Stimulated activated CD4-positive, alpha-beta T cell treated with anti-CD3 and anti-CD28 coated beads, Interleukin-1b, Interleukin-23, amount 100 ng/mL, for 24 hours (primary cell): ENCODE data around the gene SORT1.
"Not testable (repeated sequence)": the region's sequence is repeated elsewhere in the genome, so short reads cannot be mapped to it uniquely, and the experiment has no call there.

Experiments
- DNase-seq, 4 experiments: peaks; one replicate each; pipeline ENCODE4 v3.0.0-alpha.2; 2020; ENCODE audit warnings: low read depth in 4 of 4, low spot score in 1 of 4

SORT1 gene

GRCh38 chr1:109397581-109398342 is at the start of gene SORT1:
Gene SORT1, minus strand, starts transcription at chr1:109397918. Its CDS starts 26 bp downstream, at chr1:109397892.
- peak; percentile 12 to 48 (median 30) for DNase-seq

DNA sequence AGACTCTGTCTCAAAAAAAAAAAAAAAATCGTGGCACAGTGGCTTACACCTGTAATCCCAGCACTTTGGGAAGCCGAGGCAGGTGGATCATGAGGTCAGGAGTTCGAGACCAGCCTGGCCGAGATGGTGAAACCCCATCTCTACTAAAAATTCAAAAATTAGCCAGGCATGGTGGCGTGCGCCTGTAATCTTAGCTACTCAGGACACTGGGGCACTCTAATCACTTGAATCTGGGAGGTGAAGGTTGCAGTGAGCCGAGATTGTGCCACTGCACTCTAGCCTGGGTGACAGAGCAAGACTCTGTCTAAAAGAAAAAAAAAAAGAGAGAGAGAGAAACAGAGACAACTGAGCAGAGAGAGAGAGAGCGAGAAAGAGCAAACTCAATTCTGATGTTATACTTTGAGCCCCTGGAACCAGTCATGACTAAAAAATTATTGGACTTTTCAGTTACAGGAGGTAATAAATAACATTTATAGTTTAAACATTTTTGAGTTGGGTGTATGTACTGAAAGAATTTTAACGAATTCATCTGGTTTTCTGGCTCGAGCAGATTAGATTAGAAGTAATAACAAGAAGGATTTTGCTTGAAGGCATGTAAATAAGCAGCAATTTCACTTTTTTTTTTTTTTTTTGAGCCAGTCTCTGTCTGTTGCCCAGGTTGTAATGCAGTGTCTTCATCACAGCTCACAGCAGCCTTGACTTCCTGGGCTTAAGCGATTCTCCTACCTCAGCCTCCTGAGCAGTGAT is 48.4 kb upstream of the SORT1 start:
- not testable (repeated sequence) for DNase-seq

DNA sequence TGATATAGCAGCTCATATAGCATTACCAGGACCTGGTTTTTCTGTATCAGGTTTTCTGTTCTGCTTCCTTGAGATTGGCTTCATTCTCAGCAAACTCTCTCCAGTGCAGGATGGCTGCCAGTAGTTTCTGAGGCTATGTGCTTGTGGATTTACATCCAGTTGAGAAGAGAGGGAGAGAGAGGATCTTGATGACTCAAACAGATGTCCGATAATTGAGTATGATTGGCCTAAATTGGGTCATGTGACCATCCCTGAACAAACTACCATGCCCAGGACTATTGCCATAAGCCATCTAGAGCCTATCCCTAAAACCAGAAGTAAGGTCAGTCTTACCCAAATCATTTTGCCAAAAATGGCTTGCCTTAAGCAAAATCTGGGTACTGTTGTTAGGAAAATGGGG is 46.6 kb upstream of the SORT1 start:
- no peak for DNase-seq

DNA sequence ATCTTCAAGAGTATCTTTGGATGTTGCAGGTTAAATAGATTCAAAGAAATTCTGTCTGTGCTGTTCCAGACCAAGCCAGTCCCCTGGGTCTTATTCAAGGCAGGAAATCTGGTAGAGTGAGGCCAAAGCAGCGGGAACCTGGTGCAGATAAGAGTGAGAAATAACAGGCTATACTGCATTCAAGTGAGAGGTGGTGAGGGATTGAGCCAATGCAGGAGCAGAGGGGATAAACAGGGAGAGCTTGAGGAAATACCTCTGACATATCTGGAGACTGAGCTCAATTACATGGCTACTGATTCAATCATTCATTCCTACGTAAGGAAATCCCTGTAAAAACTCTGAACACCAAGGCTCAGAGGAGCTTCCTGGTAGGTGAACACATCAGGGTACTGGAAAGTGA is 45.8 kb upstream of the SORT1 start:
- no peak for DNase-seq

GRCh38 chr1:109441069-109441468 is 43.4 kb upstream of the SORT1 start:
- DNase-seq = no peak

DNA sequence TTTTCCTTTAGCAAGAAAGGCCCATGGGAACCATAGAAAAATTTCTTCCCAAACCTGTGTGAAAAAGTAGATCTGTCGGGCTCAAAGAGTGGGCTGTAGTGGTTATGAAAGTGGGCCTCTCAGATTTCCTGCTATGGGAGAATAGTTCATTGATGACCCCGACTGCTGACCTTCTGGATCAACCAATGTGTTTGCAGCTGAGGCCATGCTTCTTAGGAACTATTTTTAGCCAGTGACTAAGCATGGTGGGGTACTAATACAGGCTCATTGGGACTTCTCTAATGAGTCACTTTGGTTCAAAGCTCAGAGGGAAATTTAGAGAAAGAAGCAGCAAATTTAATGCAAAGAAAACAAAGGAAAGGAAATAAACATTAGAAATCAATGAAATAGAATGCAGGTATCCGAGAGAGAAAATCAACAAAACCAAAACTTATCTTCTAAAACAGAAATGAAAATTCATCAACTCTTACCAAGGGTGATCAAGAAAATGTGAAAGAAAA is 41.1 kb upstream of the SORT1 start:
- DNase-seq = no peak

DNA sequence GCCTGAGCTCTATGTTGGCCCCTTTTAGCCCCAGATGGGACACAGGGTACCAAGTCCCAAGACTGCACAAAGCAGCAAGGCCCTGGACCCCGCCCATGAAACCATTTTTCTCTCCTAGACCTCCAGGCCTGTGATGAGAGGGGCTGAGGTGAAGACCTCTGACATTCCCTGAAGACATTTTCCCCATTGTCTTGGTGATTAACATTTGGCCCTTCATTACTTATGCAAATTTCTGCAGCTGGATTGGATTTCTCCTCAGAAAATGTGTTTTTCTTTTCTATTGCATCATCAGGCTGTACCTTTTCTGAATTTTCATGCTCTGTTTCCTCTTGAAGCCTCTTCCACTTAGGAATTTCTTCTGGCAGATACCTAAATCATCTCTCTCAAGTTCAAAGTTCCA is 36.8 kb upstream of the SORT1 start:
- DNase-seq = no peak

- DNase-seq = no peak
Measured at GRCh38 chr1:109433322-109433721, 35.6 kb upstream of the SORT1 start.

DNA sequence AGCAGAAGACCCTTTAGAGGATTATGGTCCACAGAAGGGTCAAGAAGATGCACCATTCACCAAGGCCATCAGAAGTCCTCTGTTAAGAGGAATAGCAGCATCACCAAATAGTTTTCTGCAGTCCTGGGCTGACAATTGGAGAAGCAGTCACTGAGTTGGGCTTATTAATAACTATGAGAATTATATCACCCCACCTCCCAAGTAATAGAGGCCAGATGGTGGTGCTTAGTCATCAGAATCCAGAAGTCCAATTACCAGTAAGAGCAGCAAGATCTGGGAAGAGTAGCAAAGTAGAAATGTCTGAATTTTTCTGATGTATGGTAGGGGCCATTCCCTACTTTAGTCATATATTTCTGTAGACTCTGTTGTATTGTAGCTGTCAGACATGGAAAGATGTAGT is 34.6 kb upstream of the SORT1 start:
- DNase-seq = no peak

GRCh38 chr1:109427171-109427467 is 29.4 kb upstream of the SORT1 start:
- DNase-seq = no peak

DNA sequence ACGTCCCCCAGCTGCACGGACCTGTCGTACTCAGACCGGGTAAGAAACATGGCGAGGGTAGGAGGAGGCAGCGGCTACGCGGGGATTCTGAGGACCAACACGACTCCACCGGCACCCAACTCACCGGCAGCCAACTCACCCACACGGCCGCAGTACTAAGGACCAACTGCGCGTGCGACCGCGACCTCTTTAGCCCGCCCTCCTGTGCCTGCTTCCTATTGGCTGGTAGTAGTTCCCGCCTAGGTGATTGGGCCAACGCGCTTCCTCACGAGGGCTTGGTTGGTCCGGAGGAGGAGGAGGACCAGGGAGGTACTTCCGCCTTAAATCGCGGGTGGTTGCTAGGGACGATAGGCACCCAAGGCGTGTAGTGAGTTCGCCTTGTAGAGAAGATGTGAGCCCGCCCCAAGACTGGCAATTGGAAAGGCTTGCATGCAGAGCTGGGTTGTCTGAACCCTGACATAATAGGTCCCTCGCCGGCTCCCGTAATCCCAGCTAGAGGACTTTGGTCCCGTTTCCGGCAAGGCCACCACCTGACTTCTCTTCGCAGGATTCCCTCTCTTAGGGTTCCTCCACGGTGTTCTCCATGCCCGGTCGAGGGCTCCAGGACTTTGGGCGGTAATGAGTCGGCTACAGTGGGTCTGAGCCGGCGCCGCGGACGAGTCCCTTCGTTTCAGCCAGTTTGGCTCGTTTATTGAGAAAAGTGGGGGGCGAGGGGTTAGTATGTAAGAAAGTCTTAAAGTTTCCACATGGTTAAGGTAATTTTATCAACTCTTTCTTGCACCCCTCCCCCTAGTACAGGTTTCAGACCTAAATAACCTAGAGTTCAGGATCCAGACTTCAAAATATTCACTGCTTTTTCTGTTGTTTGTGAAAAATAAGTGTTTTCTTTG is 28.8 kb upstream of the SORT1 start, which contains the start of gene PSMA5:
Gene PSMA5, minus strand, starts transcription at position 168 of the 890 bp plus-strand sequence. Its CDS starts 118 bp downstream, at position 50.
- peak; percentile 72 to 92 (median 90) for DNase-seq

GRCh38 chr1:109425391-109426280 is 27.9 kb upstream of the SORT1 start:
- DNase-seq = peak in 3 of 4 experiments; percentile 27 to 50 (median 37)

DNA sequence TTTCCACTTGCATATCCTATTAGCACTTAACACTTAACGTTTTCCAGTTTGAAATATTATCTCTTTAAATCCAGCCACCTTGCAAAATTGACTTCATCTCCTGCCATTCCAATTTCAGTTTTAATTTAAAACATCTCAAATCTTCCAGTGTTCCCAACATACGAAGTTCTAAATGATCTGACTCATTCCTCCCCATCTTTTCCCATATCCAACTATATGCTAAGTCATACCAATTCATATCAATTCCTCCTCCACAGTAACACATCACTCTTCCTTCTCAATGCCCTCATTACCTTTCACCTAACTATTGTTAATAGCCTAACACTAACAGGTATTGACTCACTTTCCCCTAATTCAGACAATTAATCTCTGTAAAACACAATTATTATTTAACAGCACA is 25.8 kb upstream of the SORT1 start:
- DNase-seq = no peak

- DNase-seq = no peak
Measured at GRCh38 chr1:109412551-109412950, 14.8 kb upstream of the SORT1 start.

- DNase-seq = no peak
Measured at GRCh38 chr1:109404838-109405237, 7.1 kb upstream of the SORT1 start.

GRCh38 chr1:109402025-109402424 is 4.3 kb upstream of the SORT1 start:
- DNase-seq = no peak

DNA sequence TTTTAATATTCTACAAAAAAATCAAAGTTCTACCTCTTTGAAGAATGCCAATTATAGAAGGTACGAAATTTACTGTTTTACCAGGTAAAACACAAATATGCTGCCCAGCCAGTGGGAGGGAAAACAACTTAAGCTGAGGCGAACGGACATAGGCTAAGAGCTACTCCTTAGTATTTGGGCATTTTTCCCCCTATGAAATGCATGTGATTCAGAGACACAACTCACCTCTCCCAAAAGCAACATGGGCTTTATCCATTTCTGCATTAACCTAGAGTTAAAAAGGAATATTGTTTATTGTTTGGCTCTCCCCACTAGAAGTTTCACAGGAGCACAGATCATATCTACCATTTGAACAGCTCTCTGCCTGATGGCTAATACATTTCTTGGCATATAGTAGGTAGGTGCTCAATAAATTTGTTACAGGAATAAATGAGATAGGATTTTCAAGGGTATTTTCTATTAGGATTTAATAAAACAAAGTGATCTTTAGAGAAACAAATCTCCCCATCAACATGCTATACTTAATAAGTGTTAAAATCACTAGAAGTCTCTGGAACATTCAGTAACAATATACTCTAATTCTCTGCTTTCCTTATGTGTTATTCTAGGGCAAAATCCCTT is 2.4 kb upstream of the SORT1 start:
- no peak for DNase-seq

DNA sequence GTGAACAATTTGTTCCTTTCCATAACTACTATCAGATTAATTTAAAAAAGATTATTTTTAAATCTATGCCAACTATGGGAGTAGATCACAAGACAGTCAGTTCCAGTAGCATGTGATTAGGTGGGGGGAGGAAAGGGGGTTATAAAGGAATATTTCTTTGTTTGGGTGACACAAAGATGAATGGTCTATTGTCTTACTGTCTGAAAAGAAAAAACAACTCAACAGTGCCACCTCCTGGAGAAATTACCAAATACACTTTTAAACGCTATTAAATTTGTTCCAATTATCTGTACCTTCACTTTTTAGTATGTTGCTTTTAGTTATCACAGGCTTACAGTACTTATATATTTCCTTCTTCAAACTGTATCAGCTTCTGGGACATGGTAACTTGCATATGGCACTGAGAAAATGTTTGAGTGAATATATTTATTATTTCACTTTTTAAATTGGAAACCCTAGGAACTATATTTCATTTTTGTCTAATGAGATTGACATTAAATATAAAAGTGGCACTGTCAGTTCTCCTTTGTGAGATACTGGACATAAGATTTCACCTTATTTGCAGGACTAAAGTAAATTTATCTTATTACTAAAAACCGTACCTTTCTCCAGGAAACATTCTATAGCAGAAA is 1.7 kb upstream of the SORT1 start:
- DNase-seq = peak in 1 of 4 experiments; percentile 35
